Activated CD4-positive, CD25-positive, alpha-beta regulatory T cell treated with anti-CD3 and anti-CD28 coated beads, Interleukin-2, amount 50 U/mL, for 16 hours (primary cell): ENCODE measurements around the gene RERE.

Experiments used
- DNase-seq: peaks from one replicate; pipeline ENCODE4 v3.0.0-alpha.2; 2020; ENCODE audit warnings: low read depth, low spot score

Gene RERE

DNA sequence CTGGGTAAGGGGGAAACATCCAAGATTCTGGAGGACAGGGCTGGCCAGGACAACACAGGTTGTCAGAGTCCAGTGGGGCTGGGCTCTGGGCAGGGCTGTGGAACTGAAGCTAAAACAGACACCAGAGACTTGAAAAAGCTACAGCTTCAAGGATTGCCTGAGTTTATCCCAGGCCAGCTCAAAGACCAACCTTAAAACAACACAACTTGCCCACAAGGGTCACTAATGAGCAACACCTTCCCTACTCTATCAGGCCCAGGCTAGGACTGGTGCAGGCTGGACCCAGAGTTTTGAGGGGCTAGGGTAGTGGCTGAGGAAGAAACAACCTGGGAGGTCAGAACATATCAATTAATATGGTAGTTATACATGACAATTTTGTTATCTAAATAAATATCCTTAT lies 338.9 kb downstream of the RERE start:
- no peak for DNase-seq

DNA sequence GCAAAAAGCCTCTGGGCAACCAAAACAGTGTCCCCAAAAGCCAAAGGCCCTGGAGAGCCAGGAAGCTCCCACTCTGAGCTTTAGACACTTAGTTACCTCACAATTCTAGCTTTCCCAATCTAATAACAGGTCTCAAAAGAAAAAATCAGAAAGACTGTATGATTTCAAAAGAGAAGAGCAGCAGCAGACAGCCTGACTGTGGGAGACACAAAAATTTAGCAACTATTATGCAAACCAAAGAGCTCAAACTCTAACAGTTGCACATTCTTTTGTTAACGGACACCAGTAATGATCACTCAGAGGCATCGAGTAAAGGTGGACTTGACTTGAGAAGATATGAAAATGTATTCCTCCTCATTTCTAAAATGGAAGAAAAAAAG lies 339.5 kb downstream of the RERE start:
- no peak for DNase-seq

DNA sequence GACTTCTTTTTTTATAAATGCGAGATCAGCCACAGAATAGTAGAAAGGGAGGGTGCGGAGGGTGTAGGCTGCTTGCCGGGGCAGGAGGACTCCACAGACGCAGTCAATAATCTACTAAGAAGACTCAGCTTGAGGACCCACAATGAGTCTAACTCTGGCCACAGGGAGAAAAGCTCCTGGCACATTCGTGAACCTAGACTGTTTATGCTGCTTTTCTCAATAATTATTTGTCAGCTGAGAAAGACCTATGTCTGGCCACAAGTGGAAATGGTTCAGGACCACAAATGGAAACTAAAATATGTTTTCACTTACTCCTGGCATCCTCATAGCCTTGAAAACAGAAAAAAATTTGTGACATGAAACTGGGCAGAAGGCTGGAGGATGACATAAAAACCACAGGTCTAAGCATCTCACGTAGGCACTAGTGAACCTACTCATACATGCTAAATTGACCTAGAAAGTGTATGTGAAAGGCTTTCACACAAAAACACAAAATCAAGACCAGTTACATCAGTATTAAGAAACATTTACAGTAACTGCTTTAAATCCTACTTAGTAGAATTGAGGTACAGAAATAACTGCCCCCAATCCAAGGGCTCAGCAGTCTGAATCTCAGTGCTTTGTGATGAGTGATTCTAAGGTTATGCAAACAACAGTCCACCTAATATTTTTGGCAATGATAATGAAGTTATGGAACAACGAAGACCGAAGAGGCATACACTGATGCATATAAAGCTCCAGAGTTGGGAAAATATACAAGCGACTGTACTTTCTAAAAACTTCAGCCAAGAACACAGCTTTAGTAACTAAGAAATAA lies 340.1 kb downstream of the RERE start:
- no peak for DNase-seq

DNA sequence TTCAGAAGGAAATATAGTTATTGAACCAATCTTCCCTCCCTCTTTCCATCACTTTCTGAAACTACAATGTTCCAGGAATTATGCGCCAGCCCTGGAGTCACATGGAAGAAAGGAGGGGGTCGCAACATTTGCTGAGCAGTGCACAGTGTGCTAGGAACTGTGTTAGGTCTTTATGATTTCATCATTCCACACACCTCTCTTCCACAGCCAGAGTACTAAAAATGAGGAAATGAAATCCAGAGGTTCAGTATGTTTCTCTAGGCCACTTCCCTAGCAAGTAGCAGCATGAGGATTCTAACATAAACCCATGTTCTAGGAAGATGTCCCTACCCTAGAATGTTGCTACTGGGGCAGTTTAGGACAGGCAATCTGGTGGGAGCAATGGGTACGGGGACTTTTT lies 341.4 kb downstream of the RERE start:
- DNase-seq, result no peak

DNA sequence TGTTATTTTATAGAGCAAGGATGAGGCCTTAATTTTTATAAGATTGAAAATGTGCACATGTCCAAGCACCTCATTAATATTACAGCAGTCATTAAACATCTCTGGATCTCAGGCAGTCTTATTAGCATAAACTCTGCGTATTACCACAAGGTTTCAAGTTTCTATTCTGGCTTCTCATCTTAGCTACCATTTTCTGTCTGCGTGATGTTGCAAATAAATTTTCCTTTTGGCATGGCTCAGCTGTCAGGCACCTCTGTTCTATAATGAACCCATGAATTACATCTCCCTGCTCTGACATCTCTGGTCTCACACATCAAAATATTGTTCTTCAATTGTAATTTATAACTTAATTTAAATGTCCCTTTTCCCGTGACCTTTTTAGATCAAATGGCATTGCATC lies 343.1 kb downstream of the RERE start:
- DNase-seq, result no peak

DNA sequence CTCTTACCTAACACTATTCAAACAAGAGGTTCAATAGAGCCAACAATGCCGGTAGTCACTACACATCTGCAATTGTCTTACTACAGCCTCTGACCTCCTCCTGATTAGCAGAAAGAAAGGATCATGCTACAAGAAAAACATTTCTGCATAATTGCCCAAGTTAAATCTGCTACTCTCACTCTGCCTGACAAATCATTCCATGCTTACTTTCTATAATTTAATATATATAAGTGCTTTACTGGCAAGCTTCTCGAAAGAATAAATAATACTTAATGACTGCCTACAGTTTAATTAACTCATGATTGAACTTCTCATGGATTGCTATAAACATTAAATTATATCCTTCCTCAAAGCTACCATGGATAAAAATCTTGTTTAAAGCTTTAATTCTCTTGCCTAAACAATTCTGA lies 343.5 kb downstream of the RERE start:
- DNase-seq, result no peak

DNA sequence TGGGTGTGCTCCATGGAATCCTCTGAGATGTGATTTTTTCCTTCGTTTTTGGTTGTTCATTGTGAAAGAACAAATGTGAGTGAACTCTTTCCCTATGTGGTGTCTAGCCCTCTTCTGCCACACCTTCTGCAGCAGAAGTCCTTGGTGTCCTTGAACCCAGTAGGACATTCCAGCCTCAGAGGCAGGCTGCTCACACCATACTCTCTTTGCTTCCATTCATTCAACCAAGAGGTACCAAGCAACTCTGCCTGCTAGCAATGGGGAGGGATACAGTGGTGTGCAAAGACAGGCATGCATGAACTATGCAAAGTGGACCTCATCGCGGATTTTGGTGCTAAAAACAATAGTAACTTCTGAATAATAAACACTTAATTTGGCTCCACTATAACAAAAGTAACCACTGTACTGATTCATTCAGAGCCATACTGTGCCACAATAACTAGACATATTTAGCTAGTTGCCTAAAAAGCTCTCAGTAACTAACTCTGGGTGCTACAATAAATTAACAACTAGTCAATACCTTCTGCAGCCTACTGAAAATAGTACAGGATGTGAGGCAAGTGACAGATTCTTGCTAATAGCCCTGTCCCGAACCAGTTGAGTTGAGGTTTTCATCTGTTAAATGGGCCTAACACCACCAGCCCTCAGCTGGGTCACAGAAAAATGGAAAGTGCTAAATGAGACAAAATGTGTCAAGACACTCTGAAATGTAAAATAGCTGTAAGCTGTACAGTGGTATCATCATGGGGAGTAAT lies 344.1 kb downstream of the RERE start:
- DNase-seq, result no peak

DNA sequence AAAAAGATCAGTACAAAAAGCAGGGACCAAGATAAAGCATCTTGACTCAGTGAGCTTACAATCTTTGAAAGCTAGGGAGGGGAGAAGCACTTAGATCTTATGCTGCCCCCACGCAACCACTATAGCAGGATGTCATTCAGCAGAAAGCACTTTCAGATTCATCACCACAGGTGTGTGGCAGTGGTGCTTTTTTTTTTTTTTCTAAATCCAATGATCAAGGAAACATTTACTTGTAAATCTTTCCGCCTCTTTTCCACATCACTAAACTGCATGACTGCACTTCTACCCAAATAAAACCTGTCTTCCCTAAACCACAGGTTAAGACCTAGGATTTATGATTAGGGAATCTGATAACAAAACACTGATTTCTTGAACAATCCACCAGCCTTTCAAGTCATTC lies 344.8 kb downstream of the RERE start:
- peak; percentile 10 for DNase-seq

DNA sequence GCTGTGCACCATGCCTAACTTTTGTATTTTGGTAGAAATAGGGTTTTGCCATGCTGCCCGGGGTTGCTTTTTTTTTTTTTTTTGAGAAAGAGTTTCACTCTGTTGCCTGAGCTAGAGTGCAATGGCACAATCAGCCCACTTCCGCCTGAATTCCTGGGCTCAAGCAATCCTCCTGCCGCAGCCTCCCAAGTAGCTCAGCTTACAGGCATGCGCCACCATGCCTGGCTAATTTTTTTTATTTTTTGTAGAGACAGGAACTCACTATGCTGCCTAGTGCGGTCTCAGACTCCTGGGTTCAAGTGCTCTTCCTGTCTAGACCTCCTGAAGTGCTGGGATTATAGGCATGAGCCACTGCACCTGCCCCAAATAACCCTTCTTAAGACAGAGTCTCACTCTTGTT lies 346.0 kb downstream of the RERE start:
- no peak for DNase-seq

DNA sequence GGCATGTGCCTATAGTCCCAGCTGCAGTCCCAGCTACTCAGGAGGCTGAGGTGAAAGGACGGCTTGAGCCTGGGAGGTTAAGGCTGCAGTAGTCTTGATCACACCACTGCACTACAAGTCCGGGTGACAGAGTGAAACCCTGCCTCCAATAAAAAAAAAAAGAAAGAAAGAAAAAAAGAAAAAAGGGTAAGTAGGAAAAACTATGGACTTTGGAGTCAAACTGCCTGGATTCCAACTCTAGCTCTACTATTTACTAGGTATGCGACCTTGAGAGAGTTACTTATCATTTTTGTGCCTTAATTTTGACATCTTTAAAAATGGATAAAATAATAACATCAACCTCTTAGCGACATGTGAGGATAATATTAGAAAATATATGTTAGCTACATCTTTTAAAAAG lies 348.7 kb downstream of the RERE start:
- DNase-seq, result no peak

DNA sequence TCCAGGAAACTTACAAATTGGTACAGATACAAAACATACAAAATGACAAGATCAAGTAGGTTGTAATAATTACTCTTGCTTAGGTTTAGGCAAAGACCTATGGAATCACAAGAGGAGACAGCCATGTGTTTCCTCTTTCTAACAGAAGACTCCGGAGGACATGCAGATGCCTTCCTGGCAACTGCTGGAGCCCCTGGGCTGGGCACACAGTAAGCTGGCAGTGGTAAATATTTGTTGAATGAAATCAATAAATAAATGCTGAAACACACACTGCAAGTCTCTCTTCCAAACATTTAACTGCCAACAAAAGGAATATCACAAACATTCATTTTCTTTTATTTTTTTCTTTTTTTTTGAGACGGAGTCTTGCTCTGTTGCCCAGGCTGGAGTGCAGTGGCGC lies 350.1 kb downstream of the RERE start:
- no peak for DNase-seq

DNA sequence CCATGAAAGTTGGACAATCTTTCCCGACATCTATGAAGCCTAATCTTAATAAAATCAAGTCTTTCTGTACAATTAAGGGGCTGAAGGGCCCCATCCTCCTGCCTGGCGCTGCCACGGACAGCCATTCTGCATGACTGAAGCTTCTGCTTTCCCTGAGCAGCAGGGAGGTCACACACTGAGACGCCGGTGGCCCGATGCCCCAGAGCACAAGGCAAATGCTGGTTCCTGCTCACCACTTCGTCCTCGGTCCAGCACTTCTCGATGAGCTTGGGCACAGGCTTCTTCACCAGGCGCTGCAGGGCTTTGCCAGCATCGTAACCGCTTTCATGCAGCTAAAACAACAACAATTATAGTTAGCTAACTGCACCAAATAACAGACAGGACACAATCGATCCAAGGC lies 351.7 kb downstream of the RERE start:
- no peak for DNase-seq

DNA sequence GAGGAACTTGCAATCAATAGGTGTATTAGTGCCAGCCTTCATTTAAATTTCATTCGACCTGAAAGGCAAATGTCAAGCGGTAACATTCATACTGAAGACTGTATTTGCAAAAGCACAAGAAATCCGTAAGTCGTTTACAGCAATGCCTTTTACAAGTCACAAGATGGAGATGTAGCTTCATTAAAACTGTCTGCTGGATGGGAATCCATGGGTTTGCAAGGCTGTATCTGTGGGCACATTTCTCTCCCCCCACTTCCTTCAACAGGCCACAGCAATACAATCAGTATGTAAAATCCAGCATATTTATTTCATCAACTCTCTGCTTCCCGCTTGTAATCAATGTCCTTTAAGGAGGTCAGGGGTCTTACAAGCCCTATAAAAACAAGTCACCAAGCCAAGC lies 352.4 kb downstream of the RERE start:
- DNase-seq, result no peak

DNA sequence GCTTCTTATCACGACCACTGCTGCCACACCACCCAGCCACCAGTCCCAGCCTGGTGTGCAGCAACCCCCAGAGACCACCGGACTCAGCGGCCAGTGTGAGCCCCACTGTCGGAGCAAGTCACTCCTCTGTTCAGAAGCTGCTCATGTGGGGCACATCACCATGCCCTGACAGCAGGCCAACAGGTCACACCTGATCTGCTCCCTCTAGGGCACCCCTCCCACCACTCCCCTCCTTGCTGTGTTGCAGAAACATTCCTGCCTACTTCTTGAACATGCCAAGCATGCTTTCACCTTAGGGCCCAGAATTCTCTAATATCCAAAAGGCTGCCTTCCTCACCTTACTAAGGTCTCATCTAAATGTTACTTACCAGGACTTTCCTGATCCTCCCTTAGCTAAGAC lies 353.1 kb downstream of the RERE start:
- DNase-seq, result no peak

DNA sequence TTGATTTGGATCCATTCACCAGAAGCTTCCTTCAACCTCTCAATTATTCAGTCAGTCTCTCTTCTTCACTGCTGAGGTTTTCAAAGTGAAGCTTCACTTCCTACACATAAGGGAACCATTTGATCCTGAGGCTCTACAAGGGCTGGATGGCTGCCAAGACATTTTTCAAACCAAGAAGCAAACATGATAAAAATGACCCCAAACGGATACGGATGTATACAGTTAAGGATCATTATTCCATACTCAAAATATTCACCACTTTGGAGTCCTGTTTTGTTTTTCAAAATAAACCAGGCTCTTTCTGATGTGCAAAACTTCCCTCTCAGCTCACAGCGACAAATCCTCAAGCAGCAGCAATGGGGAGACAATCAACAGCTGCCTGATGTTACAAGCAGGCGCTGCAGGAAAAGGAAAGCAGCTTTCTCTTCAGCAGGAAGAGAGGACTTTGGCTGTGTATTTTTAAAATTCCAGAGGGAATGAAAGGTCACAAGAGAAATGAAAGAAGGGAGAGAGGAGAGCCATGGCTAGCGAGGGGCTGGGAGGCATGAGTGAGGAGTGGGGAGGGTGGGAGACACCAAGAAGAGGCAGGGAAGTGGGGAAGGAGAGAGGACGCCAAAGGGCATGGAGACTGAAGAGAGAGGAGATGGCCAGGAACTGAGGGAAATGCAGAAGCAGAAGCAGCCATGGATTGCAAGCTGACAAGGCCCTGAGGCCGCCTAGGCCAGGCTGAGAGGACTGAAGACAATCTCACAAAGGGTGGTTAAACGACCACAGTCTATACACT lies 354.1 kb downstream of the RERE start:
- no peak for DNase-seq

DNA sequence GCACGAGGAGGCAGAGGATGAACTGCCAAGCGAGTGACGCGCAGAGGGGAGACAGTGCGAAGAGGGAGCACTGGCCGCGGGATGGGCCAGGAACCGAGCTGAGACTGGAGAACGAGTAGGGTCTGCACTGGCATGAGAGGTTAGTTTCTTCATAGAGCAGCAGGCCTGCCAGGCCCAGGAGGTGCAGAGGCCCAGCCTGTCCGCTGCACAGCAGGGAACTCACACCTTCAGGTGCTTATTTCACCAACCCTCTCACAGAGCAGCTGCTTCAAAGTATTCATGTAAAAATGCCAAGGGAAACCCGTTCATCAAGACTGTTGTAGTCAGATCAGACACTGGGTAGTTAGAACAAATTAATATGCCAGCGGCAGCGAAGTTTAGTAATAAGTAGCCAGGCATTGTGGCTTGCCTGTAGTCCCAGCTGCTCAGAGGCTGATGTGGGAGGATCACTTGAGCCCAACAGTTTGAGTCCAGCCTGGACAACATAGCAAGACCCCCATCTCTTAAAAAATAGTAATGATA lies 355.0 kb downstream of the RERE start:
- no peak for DNase-seq

DNA sequence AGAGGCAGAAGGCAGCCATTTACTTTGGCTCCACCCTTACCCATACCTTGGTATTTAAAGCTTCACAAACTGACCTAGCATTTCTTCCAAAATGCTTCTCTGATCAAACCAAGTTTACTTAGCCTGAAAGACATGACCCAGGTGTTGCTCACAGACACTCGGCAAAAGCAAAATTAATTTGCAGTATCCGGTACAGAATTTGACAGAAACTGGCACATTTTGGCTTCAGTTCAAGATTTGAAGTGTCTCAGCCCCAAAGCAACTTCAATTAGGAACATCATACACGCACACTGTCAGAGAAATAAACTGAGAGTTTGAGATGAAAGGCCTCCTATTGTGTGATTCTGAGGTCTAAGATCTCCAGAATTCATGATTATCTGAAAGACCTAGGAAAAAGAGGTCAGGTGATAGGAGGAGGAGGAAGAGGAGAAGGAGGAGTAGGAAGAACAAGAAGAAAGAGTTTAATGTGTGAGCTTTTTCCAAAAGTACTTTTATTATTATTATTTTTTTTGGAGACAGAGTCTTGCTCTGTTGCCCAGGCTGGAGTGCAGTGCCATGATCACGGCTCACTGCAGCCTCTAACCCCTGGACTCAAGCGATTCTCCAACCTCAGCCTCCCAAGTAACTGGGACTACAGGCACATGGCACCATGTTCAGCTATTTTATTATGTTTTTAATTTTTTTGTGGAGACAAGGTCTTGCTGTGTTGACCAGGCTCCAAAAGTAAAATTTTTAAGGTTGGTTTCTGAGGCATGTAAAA lies 355.9 kb downstream of the RERE start:
- no peak for DNase-seq

DNA sequence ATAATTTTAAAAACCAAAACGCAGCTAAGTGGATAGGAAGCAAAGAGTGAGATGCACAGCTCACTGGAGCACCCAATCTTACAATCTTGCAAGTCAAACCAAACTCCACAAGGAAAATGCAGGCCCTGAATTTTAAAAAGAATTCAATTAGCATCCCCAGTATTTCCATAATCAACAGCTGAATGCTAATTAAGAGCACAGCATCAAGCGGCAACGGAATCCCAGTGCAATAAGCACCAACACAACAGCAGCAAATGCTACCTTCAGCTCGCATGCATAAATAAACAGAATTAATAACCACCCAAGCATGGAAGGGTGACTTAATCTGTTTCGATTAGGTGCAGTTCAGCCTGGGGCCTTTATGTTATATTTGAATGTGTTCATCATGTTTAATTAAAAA lies 356.7 kb downstream of the RERE start:
- DNase-seq, result no peak

DNA sequence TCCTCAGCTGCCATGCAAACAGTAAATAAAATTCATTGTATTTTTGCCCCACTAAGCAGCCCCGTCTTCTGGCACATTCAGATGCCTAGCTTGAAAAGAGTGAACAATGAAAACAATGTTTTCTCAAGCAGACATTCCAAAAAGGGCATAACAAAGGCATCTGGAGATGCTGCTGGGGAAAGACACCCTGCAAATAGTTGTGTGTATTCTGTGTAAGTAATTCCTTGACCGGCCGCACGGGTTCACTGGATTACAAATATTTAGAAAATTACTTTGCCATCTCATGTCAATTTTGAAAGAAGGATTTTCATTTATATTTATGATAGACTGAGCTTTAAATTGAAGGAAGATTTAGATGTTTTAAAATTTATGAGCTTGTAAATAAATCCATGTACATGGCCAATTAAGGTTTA lies 357.3 kb downstream of the RERE start:
- DNase-seq, result no peak

DNA sequence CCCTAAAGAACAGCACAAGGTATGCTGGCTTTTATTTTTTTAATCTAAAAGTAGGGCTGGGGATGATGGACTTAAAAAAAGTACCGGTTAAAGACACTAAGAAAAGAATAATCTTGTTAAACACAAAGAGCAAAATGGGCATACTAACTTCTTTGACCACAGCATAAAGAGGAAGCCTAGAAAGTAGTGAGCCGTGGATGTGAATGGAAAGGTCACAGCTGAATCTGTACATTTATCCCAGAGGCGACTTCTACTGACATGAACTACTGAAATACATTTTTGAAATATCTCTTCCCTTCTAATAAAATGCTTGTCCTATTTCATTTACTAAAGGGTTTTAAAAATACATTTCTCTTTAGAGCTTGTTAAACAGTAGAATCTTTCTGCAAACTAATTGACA lies 358.8 kb downstream of the RERE start:
- no peak for DNase-seq

DNA sequence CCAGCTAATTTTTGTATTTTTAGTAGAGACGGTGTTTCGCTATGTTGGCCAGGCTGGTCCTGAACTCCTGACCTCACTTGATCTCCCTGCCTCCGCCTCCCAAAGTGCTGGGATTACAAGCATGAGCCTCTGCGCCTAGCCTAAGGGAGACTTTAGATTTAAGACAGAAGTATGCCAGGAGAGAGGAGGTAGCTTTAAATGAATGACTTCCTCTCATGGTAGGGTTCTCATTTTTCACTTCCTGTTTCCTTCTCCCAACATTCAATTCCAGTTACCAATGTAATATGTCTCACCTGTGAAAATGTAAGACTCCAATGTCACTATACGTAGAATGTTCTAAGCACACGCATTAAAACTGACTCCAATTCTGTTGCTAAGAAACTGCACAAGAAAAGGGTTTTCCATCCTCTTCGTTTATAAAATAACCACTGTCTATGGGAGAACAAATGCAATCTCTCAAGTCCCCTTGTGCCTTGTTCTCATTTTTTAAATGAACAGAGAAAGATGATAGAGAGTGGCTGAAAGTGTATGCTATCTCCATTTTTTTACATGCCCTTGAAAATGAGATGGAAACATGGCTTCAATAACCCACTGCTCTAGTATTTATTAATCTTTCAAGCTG lies 359.6 kb downstream of the RERE start:
- DNase-seq, result no peak
